Neuronal stem cell (in vitro differentiated cells): ENCODE results near the gene ARF6. TPM values are rescaled to one million over a fixed set of nuclear protein-coding genes. Genes with fewer than 3 reads are reported as not detected.

Experiments used
- DNase-seq: peaks from one replicate; pipeline ENCODE4 v3.0.0-alpha.2; 2013; ENCODE audit warnings: low spot score
- H2AFZ ChIP-seq: one replicate; pipeline ENCODE4 v1.6.1; 2013; ENCODE audit warnings: mild to moderate bottlenecking, low read length, inconsistent platforms
- H2AK5ac ChIP-seq: 2 replicates; pipeline ENCODE4 v1.6.1; 2013; ENCODE audit warnings: low read depth, mild to moderate bottlenecking, inconsistent platforms, low read length, moderate library complexity, mixed read lengths
- H2BK120ac ChIP-seq: 2 replicates; pipeline ENCODE4 v1.6.1; 2013; ENCODE audit warnings: low read depth, mild to moderate bottlenecking, inconsistent platforms, low read length, moderate library complexity, mixed read lengths
- H2BK12ac ChIP-seq: one replicate; pipeline ENCODE4 v1.6.1; 2013; ENCODE audit warnings: low read length, inconsistent platforms
- H2BK15ac ChIP-seq: 2 replicates; pipeline ENCODE4 v1.6.1; 2013; ENCODE audit warnings: mild to moderate bottlenecking, low read length, inconsistent platforms, mixed read lengths
- H2BK5ac ChIP-seq: one replicate; pipeline ENCODE4 v1.6.1; 2013; ENCODE audit warnings: inconsistent platforms, mild to moderate bottlenecking, low read length, moderate library complexity
- H3K14ac ChIP-seq: one replicate; pipeline ENCODE4 v1.6.1; 2013; ENCODE audit warnings: low read length, inconsistent platforms
- H3K18ac ChIP-seq: 2 replicates; pipeline ENCODE4 v1.6.1; 2013; ENCODE audit warnings: low read length, inconsistent platforms
- H3K23ac ChIP-seq: 2 replicates; pipeline ENCODE4 v1.6.1; 2013; ENCODE audit warnings: low read depth, mild to moderate bottlenecking, mixed read lengths, low read length, inconsistent platforms; ENCODE audit not compliant: poor library complexity
- H3K27ac ChIP-seq: replicated peaks from 3 replicates; pipeline ENCODE4 v1.5.1; 2013; ENCODE audit warnings: low read length, inconsistent platforms
- H3K27me3 ChIP-seq, 3 experiments: 2 replicates each; pipeline ENCODE4 v1.6.1; 2013; ENCODE audit warnings: low read length in 3 of 3, mild to moderate bottlenecking in 2 of 3, inconsistent platforms in 1 of 3, low read depth in 1 of 3, mixed read lengths in 1 of 3, moderate library complexity in 1 of 3; ENCODE audit not compliant: control insufficient read depth in 3 of 3, insufficient read depth in 3 of 3
- H3K36me3 ChIP-seq, 2 donors: replicated peaks in 1 of 2; 2 replicates each; pipeline ENCODE4 v1.6.1; 2013; ENCODE audit warnings: low read length in 2 of 2; ENCODE audit not compliant: control insufficient read depth in 2 of 2, insufficient read depth in 2 of 2
- H3K4ac ChIP-seq: 2 replicates; pipeline ENCODE4 v1.6.1; 2013; ENCODE audit warnings: inconsistent platforms, mild to moderate bottlenecking, low read length, moderate library complexity
- H3K4me1 ChIP-seq, 2 donors: 1 replicate in 1 of 2; 2 replicates in 1 of 2; pipeline ENCODE4 v1.6.1; 2013; ENCODE audit warnings: low read length in 2 of 2, low read depth in 1 of 2; ENCODE audit not compliant: control insufficient read depth in 2 of 2, insufficient read depth in 1 of 2
- H3K4me2 ChIP-seq: one replicate; pipeline ENCODE4 v1.6.1; 2013; ENCODE audit warnings: mild to moderate bottlenecking, low read length, inconsistent platforms; ENCODE audit not compliant: insufficient read depth, poor library complexity, severe bottlenecking
- H3K4me3 ChIP-seq, 2 donors: 2 replicates each; pipeline ENCODE4 v1.5.1; 2013; ENCODE audit warnings: low read length in 2 of 2, mild to moderate bottlenecking in 2 of 2, inconsistent platforms in 1 of 2, moderate library complexity in 1 of 2
- H3K79me1 ChIP-seq: one replicate; pipeline ENCODE4 v1.6.1; 2013; ENCODE audit warnings: low read depth, mild to moderate bottlenecking, inconsistent platforms, low read length, moderate library complexity
- H3K9ac ChIP-seq: one replicate; pipeline ENCODE4 v1.6.1; 2013; ENCODE audit warnings: mild to moderate bottlenecking, low read depth, low read length, inconsistent platforms; ENCODE audit not compliant: poor library complexity
- H3K9me3 ChIP-seq, 2 donors: replicated peaks in 1 of 2; 2 replicates each; pipeline versions ENCODE3 to v1.6.1; 2013; ENCODE audit warnings: low read length in 2 of 2, mild to moderate bottlenecking in 2 of 2, inconsistent platforms in 1 of 2, low read depth in 1 of 2, mixed read lengths in 1 of 2, moderate library complexity in 1 of 2; ENCODE audit not compliant: control insufficient read depth in 2 of 2, insufficient read depth in 1 of 2
- H4K8ac ChIP-seq: one replicate; pipeline ENCODE4 v1.6.1; 2013; ENCODE audit warnings: low read depth, mild to moderate bottlenecking, inconsistent platforms, low read length, moderate library complexity
- H4K91ac ChIP-seq: one replicate; pipeline ENCODE4 v1.6.1; 2013; ENCODE audit warnings: low read length, low read depth, mild to moderate bottlenecking, inconsistent platforms; ENCODE audit not compliant: poor library complexity
- WGBS, 2 donors: extraction: QIAGEN DNeasy Blood & Tissue Kit; methylation state at CpG; one replicate each; pipeline ENCODE4 v1.1.7; 2013; ENCODE audit warnings: missing lambda C conversion rate in 2 of 2, mixed read lengths in 1 of 2; ENCODE audit not compliant: insufficient read length in 2 of 2, insufficient replicate concordance in 1 of 2; ENCODE audit errors: extremely low coverage in 2 of 2; 5-methylcytosine and 5-hydroxymethylcytosine counted together
- polyA plus RNA-seq, 2 experiments: library from polyadenylated mRNA; stranded (reverse); fragments of 200-250 nt; gene quantifications; one replicate each; pipeline ENCODE4 v1.2.3, GENCODE V29; 2013

Gene ARF6
- polyA plus RNA-seq (2013, experiment 1 of 2) = 26.5 TPM
- polyA plus RNA-seq (2013, experiment 2 of 2) = 27.2 TPM

GRCh38 chr14:49892636-49893308, at the start of gene ARF6:
Gene ARF6 (plus strand): TSS chr14:49893082. CDS start chr14:49893737, 655 bp downstream.
- H3K18ac ChIP-seq = peak within 1 kb of the TSS; percentile 97
- peak within 1 kb of the TSS; percentile 98 for H3K23ac ChIP-seq
- H4K8ac ChIP-seq = no peak within 1 kb of the TSS
- no peaks in the 10 kb centered on the region for H3K9me3 ChIP-seq
- H3K4me2 ChIP-seq = peak within 1 kb of the TSS; percentile 72
- H3K9ac ChIP-seq = peak within 1 kb of the TSS; percentile 94
- peak within 1 kb of the TSS; percentile 89 to 99 for H3K4me3 ChIP-seq
- peak within 1 kb of the TSS; percentile 58 for H2BK12ac ChIP-seq
- peak within 1 kb of the TSS; percentile 91 for H2AFZ ChIP-seq
- H3K79me1 ChIP-seq = peaks cover 6% of the 10 kb centered on the region
- H3K14ac ChIP-seq = peak within 1 kb of the TSS; percentile 94
- peak within 1 kb of the TSS; percentile 41 for H2BK120ac ChIP-seq
- no peak within 1 kb of the TSS for H2BK15ac ChIP-seq
- H3K4me1 ChIP-seq = peaks cover 0 to 17% of the 10 kb centered on the region in 2 donors
- peak within 1 kb of the TSS; percentile 96 for H4K91ac ChIP-seq
- peak within 1 kb of the TSS; percentile 90 for H3K27ac ChIP-seq
- no peaks in the 10 kb centered on the region for H3K27me3 ChIP-seq
- H3K36me3 ChIP-seq = peaks cover 0 to 41% of the 10 kb centered on the region in 2 donors
- no peak within 1 kb of the TSS for H3K4ac ChIP-seq
- peak within 1 kb of the TSS; percentile 75 for H2BK5ac ChIP-seq
- WGBS, 2 donors = no CpG with 5 or more reads among the region's 66 CpGs
- peak; percentile 97 for DNase-seq
- peak within 1 kb of the TSS; percentile 70 for H2AK5ac ChIP-seq

- no peak overlapping the region for H2AK5ac ChIP-seq
- no peak overlapping the region for H3K4me3 ChIP-seq
- H3K23ac ChIP-seq = no peak overlapping the region
- DNase-seq = no peak
- peaks cover 0 to 5% of the 10 kb centered on the region in 2 donors for H3K4me1 ChIP-seq
- peaks cover 12 to 69% of the 10 kb centered on the region in 2 donors for H3K36me3 ChIP-seq
- no peak overlapping the region for H2BK120ac ChIP-seq
- H3K9ac ChIP-seq = no peak overlapping the region
- H3K27ac ChIP-seq = no peak overlapping the region
- no peak overlapping the region for H3K4ac ChIP-seq
- no peak overlapping the region for H3K4me2 ChIP-seq
- H2BK5ac ChIP-seq = no peak overlapping the region
- H4K8ac ChIP-seq = no peak overlapping the region
- no CpG with 5 or more reads among the region's 1 CpG for WGBS, 2 donors
- H3K27me3 ChIP-seq = no peaks in the 10 kb centered on the region
- no peak overlapping the region for H3K18ac ChIP-seq
- H2BK12ac ChIP-seq = no peak overlapping the region
- H4K91ac ChIP-seq = no peak overlapping the region
- no peak overlapping the region for H3K14ac ChIP-seq
- peaks cover 6% of the 10 kb centered on the region for H3K79me1 ChIP-seq
- H3K9me3 ChIP-seq = peaks cover 0 to 5% of the 10 kb centered on the region in 2 donors
- no peak overlapping the region for H2AFZ ChIP-seq
- no peak overlapping the region for H2BK15ac ChIP-seq
Measured at GRCh38 chr14:49849213-49849847, 43.6 kb upstream of the ARF6 start.

- WGBS, 2 donors = no CpG with 5 or more reads among the region's 7 CpGs
- Histone ChIP-seq H3K27me3 (no peaks in the 10 kb centered on the region), H3K4me2 (peak overlapping the region; percentile 65), H2BK5ac (no peak overlapping the region), H3K23ac (no peak overlapping the region), H3K79me1 (peaks cover 6% of the 10 kb centered on the region), H2AK5ac (no peak overlapping the region), H3K14ac (no peak overlapping the region), H4K8ac (no peak overlapping the region), H3K27ac (no peak overlapping the region), H2AFZ (peak overlapping the region; percentile 94), H2BK15ac (no peak overlapping the region), H4K91ac (no peak overlapping the region), H3K9me3 (no peaks in the 10 kb centered on the region), H3K36me3 (peaks cover 7 to 44% of the 10 kb centered on the region in 2 donors), H3K9ac (no peak overlapping the region), H2BK12ac (no peak overlapping the region), H3K4me3 (peak overlapping the region; percentile 84 to 94), H3K4me1 (peaks cover 0 to 5% of the 10 kb centered on the region in 2 donors), H3K4ac (no peak overlapping the region), H3K18ac (no peak overlapping the region), H2BK120ac (no peak overlapping the region)
- no peak for DNase-seq
Measured at GRCh38 chr14:49851813-49852212, 41.1 kb upstream of the ARF6 start.
